Effector CD4-positive, alpha-beta T cell (primary cell): ENCODE data around the gene GRSF1.
"Not testable (repeated sequence)": the region's sequence is repeated elsewhere in the genome, so short reads cannot be mapped to it uniquely, and the experiment has no call there.

Experiments used
- DNase-seq: peaks from one replicate; pipeline ENCODE4 v3.0.0-alpha.2; 2020

GRSF1 gene

DNA sequence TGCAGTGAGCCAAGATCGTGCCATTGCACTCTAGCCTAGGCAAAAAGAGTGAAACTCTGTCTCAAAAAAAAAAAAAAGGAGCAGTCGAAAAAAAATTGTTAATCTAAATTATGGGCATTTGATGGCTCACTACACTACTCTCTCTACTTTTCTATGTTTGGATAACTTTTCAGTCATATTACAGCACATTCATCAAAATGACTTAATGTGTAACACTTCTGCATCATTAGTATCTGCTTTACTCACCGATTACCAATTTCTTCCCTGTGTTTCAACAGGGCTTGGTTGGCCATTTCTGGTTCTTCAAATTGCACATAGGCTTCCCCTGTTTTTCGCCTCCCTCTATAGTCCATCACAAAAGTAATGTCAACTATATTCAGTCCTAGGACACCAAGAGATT is 8.4 kb downstream of the GRSF1 start:
- no peak for DNase-seq

- DNase-seq = no peak
Observed at GRCh38 chr4:70830054-70830453, 9.6 kb downstream of the GRSF1 start.

GRCh38 chr4:70829492-70829891 is 10.2 kb downstream of the GRSF1 start:
- DNase-seq = no peak

- no peak for DNase-seq
Observed at GRCh38 chr4:70829015-70829414, 10.7 kb downstream of the GRSF1 start.

- DNase-seq = no peak
Observed at GRCh38 chr4:70818921-70819320, 20.8 kb downstream of the GRSF1 start.

GRCh38 chr4:70818173-70818855 is 21.4 kb downstream of the GRSF1 start:
- no peak for DNase-seq

DNA sequence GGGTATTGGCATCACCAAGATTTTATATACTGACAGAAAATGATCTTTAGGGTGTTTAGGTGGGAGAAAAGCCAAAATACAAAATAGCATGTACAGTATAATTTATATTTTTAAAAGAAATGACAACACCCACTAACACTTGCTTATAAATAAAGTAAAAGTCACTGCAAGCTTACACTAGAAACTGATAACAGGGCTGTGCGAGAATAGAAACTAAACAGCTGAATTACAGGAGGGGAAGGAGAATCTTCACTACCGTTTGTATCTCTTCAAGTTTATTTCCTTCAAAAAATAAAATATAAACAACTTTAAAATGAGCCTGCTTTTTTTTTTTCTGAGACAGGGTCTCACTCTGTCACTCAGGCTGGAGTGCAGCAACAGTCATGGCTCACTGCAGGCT is 22.8 kb downstream of the GRSF1 start:
- no peak for DNase-seq

DNA sequence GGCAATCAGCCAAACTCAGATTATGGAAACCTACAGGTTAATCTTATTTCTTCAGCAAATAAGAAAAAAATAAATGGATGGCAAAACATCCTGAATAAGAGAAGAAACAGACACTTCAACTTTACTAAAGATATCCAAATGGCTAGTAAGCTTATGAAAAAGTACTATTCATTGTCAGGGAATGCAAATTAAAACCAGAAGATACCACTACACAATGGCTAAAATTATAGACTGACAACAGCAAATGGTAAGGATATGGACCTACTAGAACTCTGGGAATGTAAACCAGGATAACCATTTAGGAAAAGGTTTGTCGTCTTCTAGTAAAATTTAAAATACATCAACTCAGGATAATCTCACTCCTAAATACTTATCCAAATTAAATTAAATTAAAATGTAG is 24.3 kb downstream of the GRSF1 start:
- no peak for DNase-seq

GRCh38 chr4:70808151-70808550 is 31.5 kb downstream of the GRSF1 start:
- DNase-seq = no peak

GRCh38 chr4:70802928-70803580 is 36.6 kb downstream of the GRSF1 start:
- no peak for DNase-seq

- DNase-seq = no peak
Observed at GRCh38 chr4:70801265-70801809, 38.4 kb downstream of the GRSF1 start.

- DNase-seq = no peak
Observed at GRCh38 chr4:70793626-70794025, 46.1 kb downstream of the GRSF1 start.

GRCh38 chr4:70788733-70789132 is 51.0 kb downstream of the GRSF1 start:
- DNase-seq = no peak

- DNase-seq = no peak
Observed at GRCh38 chr4:70787496-70787895, 52.2 kb downstream of the GRSF1 start.

DNA sequence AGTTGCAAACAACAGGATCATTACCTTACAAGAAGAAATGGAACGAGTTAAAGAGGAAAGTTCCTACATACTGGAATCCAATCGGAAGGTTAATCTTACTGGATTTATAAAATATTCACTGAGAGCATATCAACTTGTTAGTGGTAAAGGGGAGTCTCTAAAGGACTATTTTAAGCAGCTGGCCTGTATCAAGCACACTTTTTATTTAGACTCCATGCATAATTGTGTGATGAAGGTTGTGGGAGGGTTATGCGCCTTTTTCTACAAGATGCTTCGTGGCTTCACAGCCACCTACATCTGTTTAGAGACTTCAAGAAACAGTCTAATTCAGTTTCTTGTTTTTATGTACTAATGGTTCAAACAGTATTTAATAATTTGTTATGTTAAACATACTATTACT is 56.6 kb downstream of the GRSF1 start:
- DNase-seq = no peak

GRCh38 chr4:70778888-70779422 is 60.7 kb downstream of the GRSF1 start:
- no peak for DNase-seq

DNA sequence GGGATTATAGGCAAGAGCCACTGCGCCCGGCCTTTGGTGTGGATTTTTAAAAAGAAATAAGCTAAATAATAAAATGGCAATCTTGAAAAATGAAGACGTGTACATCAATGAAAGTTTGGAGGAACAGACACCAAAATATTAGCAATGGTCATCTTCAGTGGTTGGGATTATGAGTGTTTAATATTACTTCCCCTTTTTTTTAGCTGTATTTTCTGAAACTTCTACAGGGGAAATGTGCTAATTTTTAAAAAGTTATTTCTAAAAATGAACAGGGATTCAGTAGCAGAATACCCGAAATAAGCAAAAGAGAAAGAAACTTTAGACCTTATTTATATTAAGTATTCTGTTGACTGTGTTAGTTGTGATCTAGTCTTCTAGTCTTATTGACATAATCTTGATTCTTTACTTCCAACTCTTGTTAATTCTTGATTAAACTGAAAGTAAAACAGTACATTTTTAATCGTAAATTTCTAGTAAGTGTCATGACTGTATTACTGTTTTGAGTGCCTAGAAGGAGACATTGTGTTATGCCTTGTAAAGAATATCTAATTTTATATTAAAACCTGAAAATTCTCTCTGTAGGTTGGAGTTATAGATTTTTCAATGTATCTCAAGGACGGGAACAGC is 66.6 kb downstream of the GRSF1 start:
- no peak for DNase-seq

DNA sequence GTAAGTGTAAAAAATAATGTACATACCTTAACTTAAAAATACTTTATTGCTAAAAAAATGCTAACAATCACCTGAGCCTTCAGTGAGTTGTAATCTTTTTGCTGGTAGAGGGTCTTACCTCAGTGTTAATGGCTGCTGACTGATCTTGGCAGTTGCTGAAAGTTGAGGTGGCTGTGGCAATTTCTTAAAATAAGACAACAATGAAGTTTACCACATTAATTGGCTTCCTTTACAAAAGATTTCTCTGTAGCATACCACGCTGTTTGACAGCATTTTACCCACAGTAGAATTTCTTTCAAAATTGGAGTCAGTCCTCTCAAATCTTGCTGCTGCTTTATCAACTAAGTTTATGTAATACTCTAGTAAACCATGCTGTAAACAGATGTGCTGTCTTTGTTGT is 70.3 kb downstream of the GRSF1 start:
- DNase-seq = not testable (repeated sequence)

DNA sequence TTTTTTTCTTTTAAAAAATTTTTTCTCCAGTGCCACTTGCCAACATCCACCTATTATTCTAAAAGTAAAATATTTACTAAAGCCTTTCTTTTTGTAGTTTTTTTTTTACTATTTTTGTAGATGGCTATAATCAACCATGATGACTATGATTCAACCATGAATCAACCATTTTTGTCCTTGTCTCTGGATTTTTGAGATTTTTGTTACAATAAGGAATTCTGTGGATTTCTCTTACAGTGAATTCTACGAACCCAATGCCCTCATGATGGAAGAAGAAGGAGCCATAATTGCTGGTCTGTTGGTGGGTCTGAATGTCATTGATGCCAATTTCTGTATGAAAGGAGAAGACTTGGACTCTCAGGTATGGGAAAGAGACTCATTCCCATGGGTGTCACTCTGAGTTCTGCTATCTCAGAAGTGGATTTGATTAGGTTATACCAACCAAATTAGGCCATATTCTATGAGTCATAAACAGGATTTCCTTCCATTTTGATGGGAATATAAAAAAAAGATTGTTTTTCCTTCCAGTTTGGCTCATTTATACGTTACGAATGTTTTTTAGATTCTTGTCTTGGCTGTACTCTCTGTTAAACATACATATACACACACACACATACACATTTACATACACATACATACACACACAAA is 71.3 kb downstream of the GRSF1 start:
- no peak for DNase-seq
